Measurements from ENCODE around the gene BTD.

GRCh38 chr3:15636028-15636709, 34.6 kb downstream of the BTD start:
- TF ChIP-seq POLR2AphosphoS5 (IDR thresholded peaks at IDR 0.05; ENCODE audit: borderline replicate concordance, low read depth, low read length) (no peak), EZH2 (IDR thresholded peaks at IDR 0.05) (no peak)

All from SK-N-MC (cell line).